ENCODE measurements around the gene ABI3BP.

ABI3BP gene

GRCh38 chr3:101009386-101009785 lies 16.2 kb upstream of the ABI3BP start:
- H3K4me3 ChIP-seq (ENCODE audit: low read depth, low read length) = no peak overlapping the region
- TF ChIP-seq CTCF (IDR thresholded peaks at IDR 0.05; ENCODE audit: low read depth, low read length) = no peak

GRCh38 chr3:100999160-100999559 lies 5.9 kb upstream of the ABI3BP start:
- no peak for TF ChIP-seq CTCF (IDR thresholded peaks at IDR 0.05; ENCODE audit: low read depth, low read length)

GRCh38 chr3:100994809-100995208 lies 1.6 kb upstream of the ABI3BP start:
- TF ChIP-seq CTCF (IDR thresholded peaks at IDR 0.05; ENCODE audit: low read depth, low read length) = no peak
- H3K4me3 ChIP-seq (ENCODE audit: low read depth, low read length) = no peak overlapping the region

More at GRCh38 chr3:100999160-100999559, 5.9 kb upstream of the ABI3BP start:
- H3K4me3 ChIP-seq (ENCODE audit: low read depth, low read length) = no peak overlapping the region

- TF ChIP-seq CTCF (IDR thresholded peaks at IDR 0.05; ENCODE audit: low read depth, low read length) = no peak
- H3K4me3 ChIP-seq (ENCODE audit: low read depth, low read length) = no peak overlapping the region
Observed at GRCh38 chr3:100994187-100994586, 966 bp upstream of the ABI3BP start.

- H3K4me3 ChIP-seq (ENCODE audit: low read depth, low read length) = peak overlapping the region; percentile 48
- TF ChIP-seq CTCF (IDR thresholded peaks at IDR 0.05; ENCODE audit: low read depth, low read length) = no peak
Observed at GRCh38 chr3:100992231-100993012, 799 bp downstream of the ABI3BP start.

GRCh38 chr3:100988080-100988479 lies 5.1 kb downstream of the ABI3BP start:
- no peak overlapping the region for H3K4me3 ChIP-seq (ENCODE audit: low read depth, low read length)
- no peak for TF ChIP-seq CTCF (IDR thresholded peaks at IDR 0.05; ENCODE audit: low read depth, low read length)

- TF ChIP-seq CTCF (IDR thresholded peaks at IDR 0.05; ENCODE audit: low read depth, low read length) = no peak
- no peak overlapping the region for H3K4me3 ChIP-seq (ENCODE audit: low read depth, low read length)
Observed at GRCh38 chr3:100984308-100984707, 8.9 kb downstream of the ABI3BP start.

All from WI38 (cell line).